Activated T-helper 9 cell treated with anti-CD3 and anti-CD28 coated beads, Interleukin-2, amount 50 U/mL, for 16 hours (primary cell): ENCODE results near the gene DST.
"Not testable (repeated sequence)": the region's sequence is repeated elsewhere in the genome, so short reads cannot be mapped to it uniquely, and the experiment has no call there.

ENCODE experiments used
- DNase-seq: peaks from one replicate; pipeline ENCODE4 v3.0.0-alpha.2; 2020; ENCODE audit warnings: low read depth

Gene DST

GRCh38 chr6:56515081-56515905 is 127.4 kb downstream of the DST start:
- DNase-seq, result no peak

- no peak for DNase-seq
Measured at GRCh38 chr6:56514395-56514794, 128.3 kb downstream of the DST start.

GRCh38 chr6:56513631-56514030 is 129.1 kb downstream of the DST start:
- DNase-seq, result no peak

GRCh38 chr6:56511591-56511990 is 131.1 kb downstream of the DST start:
- no peak for DNase-seq

GRCh38 chr6:56510984-56511531 is 131.6 kb downstream of the DST start:
- no peak for DNase-seq

- no peak for DNase-seq
Measured at GRCh38 chr6:56509031-56509430, 133.7 kb downstream of the DST start.

- no peak for DNase-seq
Measured at GRCh38 chr6:56507517-56507916, 135.2 kb downstream of the DST start.

- DNase-seq, result no peak
Measured at GRCh38 chr6:56505512-56506260, 137.0 kb downstream of the DST start.

- no peak for DNase-seq
Measured at GRCh38 chr6:56501993-56502392, 140.7 kb downstream of the DST start.

- DNase-seq, result no peak
Measured at GRCh38 chr6:56499095-56499494, 143.6 kb downstream of the DST start.

- DNase-seq, result no peak
Measured at GRCh38 chr6:56497691-56498090, 145.0 kb downstream of the DST start.

GRCh38 chr6:56497240-56497639 is 145.4 kb downstream of the DST start:
- no peak for DNase-seq

- DNase-seq, result not testable (repeated sequence)
Measured at GRCh38 chr6:56496650-56497049, 146.0 kb downstream of the DST start.

- DNase-seq, result no peak
Measured at GRCh38 chr6:56495654-56496053, 147.0 kb downstream of the DST start.

GRCh38 chr6:56491606-56492328 is 150.9 kb downstream of the DST start:
- no peak for DNase-seq

- DNase-seq, result no peak
Measured at GRCh38 chr6:56490993-56491392, 151.7 kb downstream of the DST start.

- DNase-seq, result no peak
Measured at GRCh38 chr6:56489559-56489958, 153.1 kb downstream of the DST start.

GRCh38 chr6:56488281-56488680 is 154.4 kb downstream of the DST start:
- no peak for DNase-seq

- no peak for DNase-seq
Measured at GRCh38 chr6:56486681-56487080, 156.0 kb downstream of the DST start.

GRCh38 chr6:56484669-56485068 is 158.0 kb downstream of the DST start:
- DNase-seq, result no peak

GRCh38 chr6:56483929-56484328 is 158.8 kb downstream of the DST start:
- DNase-seq, result no peak

- no peak for DNase-seq
Measured at GRCh38 chr6:56482525-56482924, 160.2 kb downstream of the DST start.
